Heart right ventricle (tissue), 16 donors: ENCODE data around the gene SPATA2. TPM values are rescaled to one million over a fixed set of nuclear protein-coding genes. Genes with fewer than 3 reads are reported as not detected.
A peak's percentile ranks its signal among the peaks of the same experiment; 100 is the strongest.

ENCODE experiments used
- ATAC-seq, 8 donors: fragments of 200-7000 bp; cut with Tn5 transposase; one replicate each; pipeline ENCODE4 v1.9.1; 2020; ENCODE audit warnings: mild to moderate bottlenecking in 8 of 8, moderate library complexity in 8 of 8, moderate number of reproducible peaks in 1 of 8
- DNase-seq, 2 donors: peaks; one replicate each; pipeline ENCODE4 v3.0.0-alpha.2; 2020
- H3K27ac ChIP-seq, 10 donors: fragments of 200-600 bp; sonication (generic) in 2 of 10; one replicate each; pipeline versions ENCODE4 v1.5.0 to v1.8.0; 2020 to 2022; ENCODE audit warnings: mild to moderate bottlenecking in 3 of 10
- H3K27me3 ChIP-seq, 7 donors: fragments of 200-600 bp; one replicate each; pipeline ENCODE4 v1.8.0; 2021 to 2022; ENCODE audit warnings: mild to moderate bottlenecking in 2 of 7
- H3K36me3 ChIP-seq, 9 donors: fragments of 200-600 bp; sonication (generic) in 1 of 9; one replicate each; pipeline versions ENCODE4 v1.5.0 to v1.8.0; 2020 to 2022; ENCODE audit warnings: mild to moderate bottlenecking in 2 of 9
- H3K4me1 ChIP-seq, 9 donors: fragments of 200-600 bp; sonication (generic) in 1 of 9; one replicate each; pipeline versions ENCODE4 v1.5.0 to v1.8.0; 2020 to 2022; ENCODE audit warnings: mild to moderate bottlenecking in 4 of 9
- H3K4me3 ChIP-seq, 10 donors: fragments of 200-600 bp; sonication (generic) in 2 of 10; one replicate each; pipeline versions ENCODE4 v1.5.0 to v1.8.0; 2020 to 2022; ENCODE audit warnings: mild to moderate bottlenecking in 7 of 10, moderate library complexity in 2 of 10
- H3K9me3 ChIP-seq, 11 donors: fragments of 200-600 bp in 10 of 11; sonication (generic) in 2 of 11; one replicate each; pipeline versions ENCODE4 v1.5.0 to v1.8.0; 2013 to 2022; ENCODE audit warnings: mild to moderate bottlenecking in 2 of 11, control low read depth in 1 of 11, moderate library complexity in 1 of 11
- WGBS, 2 donors: extraction: QIAGEN DNeasy Blood & Tissue Kit; methylation state at CpG; one replicate each; pipeline ENCODE4 v1.1.7; 2013; ENCODE audit warnings: inconsistent platforms in 1 of 2; 5-methylcytosine and 5-hydroxymethylcytosine counted together
- intact Hi-C, 10 donors: fragments of 100-400 bp; cut with DNase I; formaldehyde crosslinking; loops; one replicate each; pipeline versions ENCODE4 v1.11.1 to v1.14.2; 2022
- polyA plus RNA-seq, 2 donors: library from polyadenylated mRNA; stranded (reverse); fragments of 200-250 nt; gene quantifications; one replicate each; pipeline ENCODE4 v1.2.3, GENCODE V29; 2013
- total RNA-seq, 10 donors: library from RNA; stranded (reverse); fragmentation: NEBNext Ultra II Directional in 3 of 10; extraction: Animal tissue kit (Norgen Biotek cat#: 25700) in 3 of 10; gene quantifications; one replicate each; pipeline versions ENCODE4 v1.2.1 to v1.2.4, GENCODE V29; 2021 to 2023
- TF ChIP-seq, protein P1 (sequence below), 9 donors: fragments of 200-600 bp; sonication (generic) in 2 of 9; IDR thresholded peaks; one replicate each; pipeline versions ENCODE4 v1.5.0 to v1.8.0; 2021 to 2022; ENCODE audit warnings: antibody characterized with exemption in 9 of 9, mild to moderate bottlenecking in 5 of 9, moderate library complexity in 1 of 9
- donor health status: Arrhythmogenic right ventricular cardiomyopathy.
- donor health status: ischemic (EF 13 %, LVEDD 7.1; RV severe dilation, severe dysfunction).
- donor health status: healthy with polysubstance abuse.
- donor health status: DM: no; HTN: yes; CAD: no.
- donor health status: DM: no; HTN: no; CAD: no.
- donor health status: ischemic (EF 25% LVEDD 6.9; RV normal size, moderate dysfunction).
- donor health status: ischemic (EF 25% LVEDD 5.7; RV mildly dilated, moderate dysfunction).
- donor health status: healthy.
- donor health status: DM: yes; HTN: yes; CAD: no.
- donor health status: Ischemic cardiomyopathy.
- donor health status: ischemic (EF 35%, LVEDD 5.7; RV mildly dilated, moderate dysfunction).
- donor health status: nonischemic (EF 11% LVEDD 7.7; RV severe dilation, severe dysfunction).
- donor health status: DM: yes; HTN: yes; CAD: no.
- donor health status: PGD.
- donor health status: ischemic (EF 29% LVEDD 5.4; RV normal size, mild dysfunction).
- donor health status: nonischemic (EF 23%, LVEDD 6.1; RV moderate dilation, normal function).

Gene SPATA2
- total and polyA plus RNA-seq, 12 donors = 4.8 to 11.8 (median 6.6) TPM

- no peak overlapping the region for H3K27ac ChIP-seq
- WGBS, 2 donors = 92 to 93% methylated on average over 3 of the region's 3 CpGs
Measured at GRCh38 chr20:49955167-49955566, 39.8 kb upstream of the SPATA2 start.

DNA sequence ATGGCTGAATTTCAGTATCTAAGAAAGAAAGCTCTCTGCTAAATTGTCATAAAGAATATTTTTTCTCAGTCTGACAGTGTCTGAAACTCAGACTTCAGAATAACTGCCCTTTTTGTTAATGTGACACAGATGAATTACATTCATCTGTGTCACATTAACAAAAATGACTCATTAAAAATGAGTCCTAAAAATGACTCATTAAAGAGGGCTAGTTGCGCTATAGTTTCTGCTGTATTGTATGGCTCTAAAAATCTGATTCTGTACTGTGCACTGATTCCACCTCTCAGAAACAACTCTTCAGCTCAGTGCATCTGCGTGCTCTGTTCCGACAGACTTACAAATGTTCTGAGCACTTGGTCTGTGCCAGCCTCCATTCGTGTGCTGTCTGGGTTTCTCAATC lies 35.8 kb upstream of the SPATA2 start:
- TF ChIP-seq, protein P1, sequence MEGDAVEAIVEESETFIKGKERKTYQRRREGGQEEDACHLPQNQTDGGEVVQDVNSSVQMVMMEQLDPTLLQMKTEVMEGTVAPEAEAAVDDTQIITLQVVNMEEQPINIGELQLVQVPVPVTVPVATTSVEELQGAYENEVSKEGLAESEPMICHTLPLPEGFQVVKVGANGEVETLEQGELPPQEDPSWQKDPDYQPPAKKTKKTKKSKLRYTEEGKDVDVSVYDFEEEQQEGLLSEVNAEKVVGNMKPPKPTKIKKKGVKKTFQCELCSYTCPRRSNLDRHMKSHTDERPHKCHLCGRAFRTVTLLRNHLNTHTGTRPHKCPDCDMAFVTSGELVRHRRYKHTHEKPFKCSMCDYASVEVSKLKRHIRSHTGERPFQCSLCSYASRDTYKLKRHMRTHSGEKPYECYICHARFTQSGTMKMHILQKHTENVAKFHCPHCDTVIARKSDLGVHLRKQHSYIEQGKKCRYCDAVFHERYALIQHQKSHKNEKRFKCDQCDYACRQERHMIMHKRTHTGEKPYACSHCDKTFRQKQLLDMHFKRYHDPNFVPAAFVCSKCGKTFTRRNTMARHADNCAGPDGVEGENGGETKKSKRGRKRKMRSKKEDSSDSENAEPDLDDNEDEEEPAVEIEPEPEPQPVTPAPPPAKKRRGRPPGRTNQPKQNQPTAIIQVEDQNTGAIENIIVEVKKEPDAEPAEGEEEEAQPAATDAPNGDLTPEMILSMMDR (IDR thresholded peaks at IDR 0.05) = no peak
- ATAC-seq (no peak), DNase-seq (no peak)
- Histone ChIP-seq H3K4me3 (no peak overlapping the region), H3K36me3 (peaks cover 5 to 99% (median 73%) of the 10 kb centered on the region in 9 donors), H3K27me3 (no peaks in the 10 kb centered on the region), H3K4me1 (no peaks in the 10 kb centered on the region), H3K9me3 (no peaks in the 10 kb centered on the region), H3K27ac (peak overlapping the region in 1 of 10 donors; percentile 3)
- WGBS, 2 donors = 93 to 94% methylated on average over 4 of the region's 4 CpGs
- intact Hi-C loops = no loop called here

More at GRCh38 chr20:49955167-49955566, 39.8 kb upstream of the SPATA2 start:
- no peak overlapping the region for H3K4me3 ChIP-seq
- ATAC-seq = peak in 2 of 8 donors; percentile 14 to 23
- H3K27me3 ChIP-seq = no peaks in the 10 kb centered on the region
- intact Hi-C loops = no loop called here
- no peaks in the 10 kb centered on the region for H3K9me3 ChIP-seq
- TF ChIP-seq, protein P1 (IDR thresholded peaks at IDR 0.05) = no peak
- DNase-seq = no peak
- peaks cover 0 to 98% (median 48%) of the 10 kb centered on the region in 9 donors for H3K36me3 ChIP-seq
- peaks cover 0 to 10% (median 0%) of the 10 kb centered on the region in 9 donors for H3K4me1 ChIP-seq

- intact Hi-C loops = no loop called here
- ATAC-seq = no peak
Measured at GRCh38 chr20:49948809-49949507, 33.6 kb upstream of the SPATA2 start.

DNA sequence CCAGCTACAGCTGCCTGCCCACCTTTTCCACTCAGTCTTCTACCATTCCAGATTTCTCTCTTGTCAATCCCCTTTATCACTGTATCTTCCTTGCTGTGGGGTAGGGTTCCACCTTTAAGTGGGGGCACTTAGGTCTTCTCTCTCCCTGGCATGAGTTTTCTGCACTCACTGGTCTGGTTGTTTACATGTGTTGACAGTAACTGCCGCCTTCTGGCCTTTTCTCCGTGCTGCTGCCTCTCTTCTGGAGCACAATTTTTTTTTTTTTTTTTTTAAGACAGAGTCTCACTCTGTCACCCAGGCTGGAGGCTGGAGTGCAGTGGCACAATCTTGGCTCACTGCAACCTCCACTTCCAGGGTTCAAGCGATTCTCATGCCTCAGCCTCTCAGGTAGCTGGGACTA lies 32.8 kb upstream of the SPATA2 start:
- TF ChIP-seq, protein P1 (IDR thresholded peaks at IDR 0.05) = no peak
- no peaks in the 10 kb centered on the region for H3K27me3 ChIP-seq
- DNase-seq = no peak
- no peaks in the 10 kb centered on the region for H3K9me3 ChIP-seq
- 70 to 73% methylated on average over 3 of the region's 3 CpGs for WGBS, 2 donors
- intact Hi-C loops = no loop called here
- peaks cover 0 to 99% (median 78%) of the 10 kb centered on the region in 9 donors for H3K36me3 ChIP-seq
- H3K4me1 ChIP-seq = peaks cover 0 to 17% (median 0%) of the 10 kb centered on the region in 9 donors
- H3K27ac ChIP-seq = no peak overlapping the region
- no peak for ATAC-seq
- no peak overlapping the region for H3K4me3 ChIP-seq

More at GRCh38 chr20:49948809-49949507, 33.6 kb upstream of the SPATA2 start:
- Histone ChIP-seq H3K27ac (no peak overlapping the region), H3K4me3 (no peak overlapping the region), H3K36me3 (peaks cover 5 to 99% (median 84%) of the 10 kb centered on the region in 9 donors), H3K9me3 (no peaks in the 10 kb centered on the region), H3K27me3 (no peaks in the 10 kb centered on the region), H3K4me1 (peaks cover 0 to 16% (median 0%) of the 10 kb centered on the region in 9 donors)
- WGBS, 2 donors = 90 to 92% methylated on average over 11 of the region's 11 CpGs
- DNase-seq = no peak
- TF ChIP-seq, protein P1 (IDR thresholded peaks at IDR 0.05) = no peak
